CD14-positive monocyte (primary cell): ENCODE measurements around the gene TMED10. TPM values are rescaled to one million over a fixed set of nuclear protein-coding genes. Genes with fewer than 3 reads are reported as not detected.
A peak's percentile ranks its signal among the peaks of the same experiment; 100 is the strongest.

ENCODE experiments used
- DNase-seq, 3 donors: peaks; one replicate each; pipeline ENCODE4 v3.0.0-alpha.2; 2011 to 2022
- H2AFZ ChIP-seq: 2 replicates; pipeline ENCODE4 v1.6.0; 2012; ENCODE audit warnings: mild to moderate bottlenecking, low read depth, low read length, inconsistent platforms; ENCODE audit not compliant: insufficient read depth, poor library complexity, severe bottlenecking
- H3K27ac ChIP-seq, 2 donors: 1 replicate in 1 of 2; 2 replicates in 1 of 2; pipeline ENCODE4 v1.5.1; 2012 to 2013; ENCODE audit warnings: low read length in 2 of 2, control low read depth in 1 of 2, inconsistent platforms in 1 of 2, low read depth in 1 of 2, mild to moderate bottlenecking in 1 of 2
- H3K27me3 ChIP-seq, 2 donors: one replicate each; pipeline versions ENCODE4 v1.6.0 to v1.6.1; 2011 to 2013; ENCODE audit warnings: low read length in 2 of 2; ENCODE audit not compliant: control insufficient read depth in 2 of 2, insufficient read depth in 2 of 2
- H3K36me3 ChIP-seq, 2 donors: replicated peaks in 1 of 2; 1 replicate in 1 of 2; 2 replicates in 1 of 2; pipeline versions ENCODE4 v1.5.1 to v1.6.1; 2012 to 2013; ENCODE audit warnings: low read length in 2 of 2, control low read depth in 1 of 2, inconsistent platforms in 1 of 2, mild to moderate bottlenecking in 1 of 2; ENCODE audit not compliant: insufficient read depth in 2 of 2, control insufficient read depth in 1 of 2
- H3K4me1 ChIP-seq, 2 donors: 1 replicate in 1 of 2; 2 replicates in 1 of 2; pipeline versions ENCODE4 v1.5.1 to v1.6.1; 2012 to 2013; ENCODE audit warnings: low read length in 2 of 2, control low read depth in 1 of 2, inconsistent platforms in 1 of 2, mild to moderate bottlenecking in 1 of 2, moderate library complexity in 1 of 2; ENCODE audit not compliant: insufficient read depth in 2 of 2, control insufficient read depth in 1 of 2
- H3K4me2 ChIP-seq: replicated peaks from 2 replicates; pipeline ENCODE3; 2012; ENCODE audit warnings: low read length, moderate library complexity, mild to moderate bottlenecking; ENCODE audit not compliant: poor library complexity, severe bottlenecking; ENCODE audit errors: extremely low read depth
- H3K4me3 ChIP-seq, 3 experiments: fragments of 200-600 bp in 1 of 3; sonication (generic) in 1 of 3; replicated peaks in 1 of 3; 1 replicate in 2 of 3; 2 replicates in 1 of 3; pipeline ENCODE4 v1.5.1; 2011 to 2013; ENCODE audit warnings: low read length in 3 of 3, mild to moderate bottlenecking in 3 of 3, control low read depth in 2 of 3, low read depth in 2 of 3, inconsistent platforms in 1 of 3, moderate library complexity in 1 of 3
- H3K79me2 ChIP-seq: 2 replicates; pipeline ENCODE4 v1.6.0; 2012; ENCODE audit warnings: mild to moderate bottlenecking, control low read depth, inconsistent platforms, low read length, moderate library complexity; ENCODE audit not compliant: insufficient read depth
- H3K9ac ChIP-seq: 2 replicates; pipeline ENCODE4 v1.6.0; 2017; ENCODE audit warnings: low read length, mild to moderate bottlenecking; ENCODE audit not compliant: insufficient read depth, poor library complexity, severe bottlenecking
- H3K9me3 ChIP-seq, 2 donors: replicated peaks in 1 of 2; 1 replicate in 1 of 2; 2 replicates in 1 of 2; pipeline versions ENCODE4 v1.5.1 to v1.6.1; 2012 to 2013; ENCODE audit warnings: low read length in 2 of 2, control low read depth in 1 of 2; ENCODE audit not compliant: control insufficient read depth in 1 of 2, insufficient read depth in 1 of 2
- H4K20me1 ChIP-seq: 2 replicates; pipeline ENCODE4 v1.6.0; 2012; ENCODE audit warnings: mild to moderate bottlenecking, low read length, control low read depth, moderate library complexity; ENCODE audit not compliant: insufficient read depth
- H3K27ac Mint-ChIP-seq, 7 donors: one replicate each; pipeline ENCODE4 v1.8.0; 2020; ENCODE audit warnings: mild to moderate bottlenecking in 7 of 7, mixed read lengths in 7 of 7, moderate library complexity in 6 of 7, inconsistent platforms in 2 of 7
- H3K27me3 Mint-ChIP-seq, 3 donors: one replicate each; pipeline ENCODE4 v1.8.0; 2021 to 2022; ENCODE audit warnings: low read depth in 3 of 3, mild to moderate bottlenecking in 3 of 3, mixed read lengths in 3 of 3, moderate library complexity in 3 of 3, inconsistent platforms in 1 of 3
- H3K36me3 Mint-ChIP-seq, 2 donors: one replicate each; pipeline ENCODE4 v1.8.0; 2020; ENCODE audit warnings: mixed read lengths in 2 of 2, inconsistent platforms in 1 of 2, mild to moderate bottlenecking in 1 of 2
- H3K4me1 Mint-ChIP-seq: one replicate; pipeline ENCODE4 v1.8.0; 2020; ENCODE audit warnings: mild to moderate bottlenecking, mixed read lengths
- H3K4me3 Mint-ChIP-seq, 2 donors: one replicate each; pipeline ENCODE4 v1.8.0; 2020; ENCODE audit warnings: mild to moderate bottlenecking in 2 of 2, mixed read lengths in 2 of 2, moderate library complexity in 1 of 2
- H3K9me3 Mint-ChIP-seq, 7 donors: one replicate each; pipeline ENCODE4 v1.8.0; 2020 to 2022; ENCODE audit warnings: mixed read lengths in 7 of 7, mild to moderate bottlenecking in 6 of 7, moderate library complexity in 6 of 7, inconsistent platforms in 2 of 7
- WGBS: methylation state at CpG from one replicate; pipeline ENCODE4 v1.1.5; 2013; ENCODE audit warnings: missing lambda C conversion rate; ENCODE audit not compliant: insufficient coverage; 5-methylcytosine and 5-hydroxymethylcytosine counted together
- intact Hi-C, 2 donors: fragments of 100-400 bp; cut with micrococcal nuclease; formaldehyde crosslinking; loops; one replicate each; pipeline versions ENCODE4 v1.15.0 to v1.15.1; 2023
- polyA plus RNA-seq, 3 donors: library from polyadenylated mRNA; depleted of rRNA in 1 of 3; unstranded in 2 of 3; stranded (reverse) in 1 of 3; fragments of 300-500 nt in 2 of 3; fragments of >200 nt in 1 of 3; fragmentation: Illumina TruSeq in 2 of 3; gene quantifications; 1 replicate in 2 of 3; 2 replicates in 1 of 3; pipeline ENCODE4 v1.2.3, GENCODE V29; 2012 to 2021
- TF ChIP-seq, protein P1 (sequence below): fragments of 200-600 bp; IDR thresholded peaks from one replicate; pipeline ENCODE4 v1.8.0; 2022; ENCODE audit warnings: antibody characterized with exemption, mild to moderate bottlenecking

TMED10 gene
- polyA plus RNA-seq, 3 donors: 98.5 to 243 (median 233) TPM

DNA sequence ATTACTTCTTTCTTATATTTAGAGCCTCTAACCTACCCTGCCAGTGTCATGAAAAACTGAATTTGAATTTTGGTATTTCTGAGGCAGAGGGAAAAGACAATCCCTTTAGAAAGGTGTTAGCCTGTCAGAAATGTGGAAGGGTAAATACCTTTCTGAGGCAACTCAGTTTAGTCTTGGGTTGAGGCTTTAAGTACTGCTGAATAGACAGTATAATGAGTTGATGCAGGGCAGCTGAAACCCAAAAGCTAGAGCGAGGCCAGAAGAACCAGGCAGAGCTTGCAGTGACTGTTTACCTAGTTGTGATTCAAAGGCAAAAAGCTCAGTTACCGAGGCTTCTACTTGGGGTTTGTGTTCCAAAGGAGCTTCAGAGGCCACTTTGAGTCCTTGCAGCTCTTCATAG lies 88.3 kb downstream of the TMED10 start:
- Mint-ChIP-seq H3K36me3 (peaks cover 71 to 90% of the 10 kb centered on the region in 2 donors), H3K4me1 (no peaks in the 10 kb centered on the region), H3K27ac (no peak overlapping the region), H3K4me3 (no peak overlapping the region), H3K9me3 (no peaks in the 10 kb centered on the region), H3K27me3 (no peaks in the 10 kb centered on the region)
- no peak overlapping the region for H2AFZ ChIP-seq
- no peak for DNase-seq
- no peak overlapping the region for H3K4me3 ChIP-seq
- intact Hi-C loops: loop anchor here (2.0 to 10.0 kb wide), 5 partner anchors 141 to 226 kb away; no protein-coding TSS in a partner anchor
- H3K27me3 ChIP-seq: no peaks in the 10 kb centered on the region
- no peaks in the 10 kb centered on the region for H3K4me1 ChIP-seq
- TF ChIP-seq, protein P1, sequence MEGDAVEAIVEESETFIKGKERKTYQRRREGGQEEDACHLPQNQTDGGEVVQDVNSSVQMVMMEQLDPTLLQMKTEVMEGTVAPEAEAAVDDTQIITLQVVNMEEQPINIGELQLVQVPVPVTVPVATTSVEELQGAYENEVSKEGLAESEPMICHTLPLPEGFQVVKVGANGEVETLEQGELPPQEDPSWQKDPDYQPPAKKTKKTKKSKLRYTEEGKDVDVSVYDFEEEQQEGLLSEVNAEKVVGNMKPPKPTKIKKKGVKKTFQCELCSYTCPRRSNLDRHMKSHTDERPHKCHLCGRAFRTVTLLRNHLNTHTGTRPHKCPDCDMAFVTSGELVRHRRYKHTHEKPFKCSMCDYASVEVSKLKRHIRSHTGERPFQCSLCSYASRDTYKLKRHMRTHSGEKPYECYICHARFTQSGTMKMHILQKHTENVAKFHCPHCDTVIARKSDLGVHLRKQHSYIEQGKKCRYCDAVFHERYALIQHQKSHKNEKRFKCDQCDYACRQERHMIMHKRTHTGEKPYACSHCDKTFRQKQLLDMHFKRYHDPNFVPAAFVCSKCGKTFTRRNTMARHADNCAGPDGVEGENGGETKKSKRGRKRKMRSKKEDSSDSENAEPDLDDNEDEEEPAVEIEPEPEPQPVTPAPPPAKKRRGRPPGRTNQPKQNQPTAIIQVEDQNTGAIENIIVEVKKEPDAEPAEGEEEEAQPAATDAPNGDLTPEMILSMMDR: no peak
- H3K27ac ChIP-seq: no peak overlapping the region
- 90% methylated on average over 2 of the region's 2 CpGs for WGBS
- H3K9ac ChIP-seq: no peak overlapping the region
- H3K4me2 ChIP-seq: no peak overlapping the region
- H3K36me3 ChIP-seq: peaks cover 82 to 93% of the 10 kb centered on the region in 2 donors
- H3K9me3 ChIP-seq: no peaks in the 10 kb centered on the region
- H3K79me2 ChIP-seq: no peaks in the 10 kb centered on the region
- H4K20me1 ChIP-seq: peaks cover 6% of the 10 kb centered on the region

DNA sequence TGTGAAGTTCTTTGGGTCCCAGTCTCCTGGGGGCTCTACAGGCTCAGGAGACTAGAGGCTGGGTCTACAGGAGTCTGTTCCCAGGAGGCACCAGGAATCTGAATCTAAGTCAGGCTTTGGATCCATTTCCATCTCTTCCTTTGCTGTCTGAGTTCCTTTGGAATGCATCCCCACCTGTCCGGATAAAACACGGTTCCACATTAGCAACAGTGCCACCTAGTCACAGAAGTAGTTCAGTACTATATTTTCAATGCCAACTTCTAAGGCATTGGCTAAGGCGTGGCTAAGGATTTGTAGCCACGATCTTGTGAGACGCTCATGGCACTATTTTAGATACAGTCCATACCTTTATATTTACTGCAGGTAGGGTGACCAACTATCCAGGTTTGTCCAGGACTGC lies 91.9 kb downstream of the TMED10 start:
- H3K27ac ChIP-seq: no peak overlapping the region
- no peaks in the 10 kb centered on the region for H3K4me1 ChIP-seq
- DNase-seq: no peak
- H3K4me1 Mint-ChIP-seq: no peaks in the 10 kb centered on the region
- no peaks in the 10 kb centered on the region for H3K27me3 ChIP-seq
- intact Hi-C loops: loop anchor here in 1 of 2 donors (10.0 kb wide), 1 partner anchor 220 kb away; no protein-coding TSS in a partner anchor
- 100% methylated on average over 2 of the region's 5 CpGs for WGBS
- no peak overlapping the region for H2AFZ ChIP-seq
- no peak overlapping the region for H3K4me2 ChIP-seq
- TF ChIP-seq, protein P1: no peak
- H4K20me1 ChIP-seq: peaks cover 6% of the 10 kb centered on the region
- no peaks in the 10 kb centered on the region for H3K27me3 Mint-ChIP-seq
- H3K79me2 ChIP-seq: no peaks in the 10 kb centered on the region
- H3K27ac Mint-ChIP-seq: peak overlapping the region in 1 of 7 donors; percentile 66
- H3K9me3 ChIP-seq: no peaks in the 10 kb centered on the region
- H3K36me3 ChIP-seq: peaks cover 74 to 84% of the 10 kb centered on the region in 2 donors
- H3K36me3 Mint-ChIP-seq: peaks cover 68 to 85% of the 10 kb centered on the region in 2 donors
- H3K9me3 Mint-ChIP-seq: no peaks in the 10 kb centered on the region
- no peak overlapping the region for H3K4me3 ChIP-seq
- no peak overlapping the region for H3K4me3 Mint-ChIP-seq
- no peak overlapping the region for H3K9ac ChIP-seq
